GM21717 (cell line): ENCODE measurements around the gene EIF3I.
"Not testable (repeated sequence)": the region's sequence is repeated elsewhere in the genome, so short reads cannot be mapped to it uniquely, and the experiment has no call there.

ENCODE experiments used
- ATAC-seq: cut with Tn5 transposase; IDR thresholded peaks from one replicate; pipeline ENCODE4 v1.9.1; 2021; ENCODE audit warnings: mild to moderate bottlenecking, moderate library complexity; ENCODE audit not compliant: unreplicated experiment

EIF3I gene

DNA sequence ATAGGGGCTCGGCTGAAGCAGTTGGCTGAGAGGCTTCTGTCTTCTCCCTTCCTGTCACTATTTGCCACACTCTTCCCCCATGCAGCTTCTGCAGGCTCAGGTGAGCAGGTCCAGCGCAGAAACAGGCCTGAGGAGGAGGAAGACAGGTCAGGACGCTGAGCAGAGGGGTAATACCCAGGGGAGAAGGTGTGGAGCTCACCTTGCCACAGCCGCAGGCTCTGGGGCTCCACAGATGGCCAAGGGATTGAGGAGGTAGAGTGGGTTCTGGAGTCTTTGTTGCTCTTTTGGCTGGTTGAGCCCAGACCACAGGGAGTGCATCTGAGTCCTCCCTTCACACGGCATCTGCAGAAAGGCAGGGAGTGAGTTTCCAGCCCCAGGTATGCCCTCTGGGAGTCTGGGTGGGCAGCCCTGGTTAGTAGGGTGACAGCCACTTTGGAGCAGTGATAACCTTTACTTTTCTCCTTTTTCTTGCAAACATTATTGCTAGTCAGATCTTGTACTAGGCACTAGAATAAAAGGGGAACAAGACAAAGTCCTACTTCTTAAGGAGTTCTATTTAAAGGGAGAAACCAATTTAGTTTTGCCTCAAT is 9.7 kb downstream of the EIF3I start:
- no peak for ATAC-seq

DNA sequence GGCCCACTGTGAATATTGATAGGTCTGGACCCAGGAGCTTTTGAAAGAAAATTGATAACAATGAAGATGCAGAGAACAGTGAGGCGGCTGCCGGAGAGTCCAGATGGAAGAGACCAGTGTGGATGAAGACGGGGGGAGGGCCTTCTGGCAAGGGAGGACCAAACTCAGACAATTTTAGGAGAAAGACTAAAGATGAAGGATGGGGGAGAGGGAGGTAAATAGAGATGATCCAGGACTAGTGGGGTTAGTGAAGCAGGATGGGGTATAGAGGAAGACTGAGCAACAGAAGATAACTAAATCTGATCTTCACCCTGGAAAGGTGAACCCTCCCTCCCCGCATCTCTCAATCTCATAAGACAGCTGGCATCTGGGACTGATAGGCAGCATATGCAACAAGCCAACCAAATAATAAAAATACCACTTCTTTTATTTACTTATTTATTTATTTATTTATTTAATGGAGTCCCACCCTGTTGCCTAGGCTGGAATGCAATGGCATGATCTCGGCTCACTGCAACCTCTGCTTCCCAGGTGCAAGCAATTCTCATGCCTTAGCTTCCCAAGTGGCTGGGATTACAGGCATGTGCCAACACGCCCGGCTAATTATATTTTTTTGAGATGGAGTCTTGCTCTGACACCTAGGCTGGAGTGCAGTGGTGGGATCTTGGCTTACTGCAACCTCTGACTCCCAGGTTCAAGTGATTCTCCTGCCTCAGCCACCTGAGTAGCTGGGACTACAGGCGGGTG is 10.5 kb downstream of the EIF3I start:
- ATAC-seq: no peak

DNA sequence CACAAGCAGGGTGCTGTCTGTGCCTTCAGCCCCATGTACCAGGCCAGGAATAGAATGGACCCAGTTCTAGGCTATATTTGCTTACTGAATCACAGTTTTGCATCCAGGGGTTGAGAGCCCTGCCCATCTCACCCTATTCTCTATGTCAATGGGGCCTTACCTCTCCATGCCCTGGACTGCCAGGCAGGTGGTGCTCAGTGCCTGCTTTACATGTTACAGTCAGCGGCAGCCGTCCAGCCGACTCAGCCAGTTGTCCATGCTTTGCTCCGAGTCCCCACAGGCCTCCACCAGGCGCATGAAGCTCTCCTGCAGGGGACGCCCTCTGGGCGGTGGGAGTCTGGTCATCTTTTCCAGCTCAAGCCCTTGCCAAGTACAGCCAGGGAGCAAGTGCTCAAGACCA is 12.6 kb downstream of the EIF3I start:
- ATAC-seq: no peak

DNA sequence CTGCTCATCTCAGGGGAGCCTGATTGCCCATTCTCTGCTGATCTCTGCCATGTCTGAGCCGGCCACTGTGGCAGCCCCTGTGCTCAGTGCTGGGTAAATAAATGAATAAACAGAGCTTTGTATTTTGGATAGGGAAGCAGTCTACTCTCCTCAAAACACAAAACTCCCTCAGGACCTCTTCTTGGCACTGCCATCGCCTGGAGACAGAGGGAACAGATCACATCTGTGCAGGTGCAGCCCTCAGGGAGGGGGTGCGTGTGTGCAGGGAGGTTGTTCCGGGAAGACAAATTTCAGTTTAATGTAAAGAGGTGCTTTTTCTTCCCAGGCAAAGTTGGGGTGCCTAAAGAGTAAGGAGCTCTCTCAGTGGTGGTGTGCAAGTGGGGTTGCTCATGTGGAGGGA is 17.1 kb downstream of the EIF3I start:
- no peak for ATAC-seq

DNA sequence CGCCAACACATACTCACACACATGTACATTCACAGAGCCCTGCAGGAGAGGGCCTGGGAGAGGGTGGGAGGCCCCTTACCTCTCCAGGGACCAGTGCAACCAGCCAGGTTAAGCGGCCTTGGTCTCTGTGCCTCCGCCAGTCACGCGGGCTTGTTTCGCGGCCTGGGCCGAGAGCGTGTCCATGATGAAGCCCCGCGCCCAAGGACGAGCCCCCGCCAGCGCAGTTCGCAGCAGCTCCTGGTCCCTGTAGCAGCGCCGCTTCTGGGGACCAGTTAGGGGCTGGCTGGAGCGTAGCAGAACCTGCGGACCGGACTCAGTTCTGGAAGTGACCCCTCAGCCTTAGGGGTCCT is 17.6 kb downstream of the EIF3I start:
- ATAC-seq: no peak

DNA sequence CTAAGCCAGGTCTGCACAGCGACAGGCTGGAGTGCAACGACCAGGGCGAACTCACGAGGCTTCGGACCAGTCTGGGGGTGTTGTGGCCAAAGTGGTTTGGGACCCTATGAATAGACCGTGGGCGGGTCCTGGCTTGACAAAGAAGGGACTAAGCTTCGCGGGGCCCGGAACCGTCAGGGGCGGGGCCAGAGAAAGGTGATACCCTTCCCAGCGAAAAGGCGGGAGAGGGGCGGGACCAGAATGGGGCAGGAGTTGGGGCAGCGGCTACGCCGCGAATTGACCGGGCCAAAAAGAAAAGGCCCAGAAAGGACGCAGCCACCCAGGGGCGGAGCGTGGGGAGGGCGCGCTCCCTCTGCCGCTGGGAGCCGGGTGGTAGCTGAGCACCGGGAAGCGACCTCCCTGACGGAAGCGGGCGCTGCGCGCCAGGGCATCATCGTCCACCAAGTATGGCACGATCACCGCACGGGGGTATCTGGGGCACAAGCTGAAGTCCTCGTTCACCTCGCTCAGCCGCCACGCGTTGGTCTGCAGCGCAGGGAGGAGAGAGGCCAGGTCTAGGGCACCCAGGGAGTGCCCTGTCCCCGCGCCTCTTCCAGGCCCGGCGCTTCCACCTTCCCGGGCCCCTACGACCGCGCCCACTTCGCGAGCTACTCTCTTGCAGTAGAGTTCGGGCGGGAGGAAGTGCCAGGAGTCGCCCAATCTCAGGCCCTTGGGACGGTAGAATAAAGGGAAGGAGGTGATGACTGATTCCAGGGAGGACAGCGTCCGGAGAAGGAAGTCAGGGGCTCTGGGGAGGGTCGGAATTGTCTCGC is 18.1 kb downstream of the EIF3I start:
- no peak for ATAC-seq

DNA sequence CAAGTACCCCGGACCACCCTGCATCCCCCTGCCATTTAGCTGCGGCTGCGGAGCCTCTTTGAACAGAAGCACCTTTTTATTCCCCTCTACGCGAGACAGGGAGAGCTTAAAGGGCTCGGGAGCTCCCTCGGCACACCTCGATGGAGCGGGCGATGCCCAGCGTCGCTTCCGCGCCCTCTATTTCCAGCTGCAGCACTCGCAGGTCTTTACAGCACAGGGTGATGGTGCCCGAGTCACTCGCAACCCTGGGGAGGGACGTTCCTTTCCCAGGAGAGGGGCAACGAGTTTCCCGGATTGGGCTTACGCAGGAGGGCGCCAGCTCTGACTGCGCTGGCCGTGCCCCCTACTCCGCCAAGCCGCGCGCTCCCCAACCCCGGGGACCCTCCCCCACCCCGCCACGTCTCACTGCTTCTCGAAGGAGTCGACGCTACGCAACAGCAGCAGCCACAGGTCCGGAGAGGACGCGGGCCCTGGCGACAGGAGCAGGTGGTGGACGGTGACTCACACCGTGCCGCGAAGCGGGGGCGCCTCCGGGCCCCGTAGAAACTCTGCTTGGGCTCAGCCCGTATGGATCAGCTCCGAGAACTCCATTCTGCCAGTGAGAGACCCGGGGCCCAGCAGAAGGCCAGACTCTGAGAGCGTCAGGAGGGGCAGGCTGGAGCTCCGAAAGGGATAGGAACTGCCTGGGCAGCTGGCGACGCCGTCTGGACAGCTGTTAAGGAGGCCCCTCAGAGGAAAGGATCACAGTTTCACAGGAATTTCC is 19.0 kb downstream of the EIF3I start:
- ATAC-seq: no peak

DNA sequence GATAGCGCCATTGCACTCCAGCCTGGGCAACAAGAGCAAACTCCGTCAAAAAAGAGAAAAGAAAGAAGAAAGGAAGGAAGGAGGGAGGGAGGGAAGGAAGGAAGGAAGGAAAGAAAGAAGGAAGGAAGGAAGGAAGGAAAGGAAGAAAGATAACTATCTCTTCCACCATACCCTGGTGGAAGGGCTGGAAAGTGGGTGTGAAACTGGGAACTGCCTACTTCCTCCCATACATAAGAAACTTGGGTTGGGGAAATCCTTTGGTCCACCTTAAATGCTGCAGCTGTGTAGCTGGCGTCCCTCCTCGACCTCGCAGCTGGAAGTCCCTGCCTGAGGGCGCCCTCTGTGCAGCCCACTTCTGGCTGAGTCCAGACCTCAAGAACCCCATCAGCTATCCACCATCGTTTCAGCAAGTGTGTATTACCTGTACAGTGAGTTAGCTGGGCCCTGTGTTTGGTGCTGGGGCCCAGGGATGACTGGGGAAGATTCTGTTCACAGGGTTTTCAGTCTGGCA is 20.2 kb downstream of the EIF3I start:
- no peak for ATAC-seq

DNA sequence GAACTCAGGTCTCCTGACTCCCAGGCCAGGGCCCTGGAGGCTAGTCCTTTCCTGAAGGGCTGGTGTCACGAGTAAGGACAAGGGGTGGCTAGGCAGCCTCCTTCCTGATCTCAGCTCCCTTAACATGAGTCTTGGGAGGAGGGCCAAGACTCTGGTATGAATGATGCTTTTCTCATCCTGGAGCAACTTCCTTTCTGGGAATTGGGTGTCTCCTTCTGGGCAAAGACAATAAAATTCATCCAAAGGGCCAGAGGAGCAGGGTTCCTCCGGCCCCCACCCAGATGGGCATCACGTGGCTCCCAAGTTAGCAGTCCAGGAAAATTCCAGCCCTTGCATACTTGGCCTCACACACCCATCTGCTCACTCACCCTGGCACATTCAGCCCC is 24.7 kb downstream of the EIF3I start, which contains the start of gene FAM167B:
Gene FAM167B, plus strand, starts transcription at position 335 of the 386 bp plus-strand sequence. CDS start 200 bp downstream, outside the sequence.
- no peak for ATAC-seq

DNA sequence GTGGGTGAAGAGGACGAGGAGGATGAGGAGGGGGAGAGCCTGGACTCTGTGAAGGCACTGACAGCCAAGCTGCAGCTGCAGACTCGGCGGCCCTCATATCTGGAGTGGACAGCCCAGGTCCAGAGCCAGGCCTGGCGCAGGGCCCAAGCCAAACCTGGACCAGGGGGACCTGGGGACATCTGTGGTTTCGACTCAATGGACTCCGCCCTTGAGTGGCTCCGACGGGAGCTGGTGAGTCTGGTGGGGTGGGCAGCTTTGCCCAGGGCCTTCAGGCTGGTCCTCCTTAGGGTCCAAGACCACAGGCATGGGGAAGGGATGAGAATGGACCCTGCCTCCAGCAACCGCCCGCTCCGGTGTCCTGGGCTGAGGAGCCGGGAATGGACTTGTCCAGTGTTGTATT is 25.2 kb downstream of the EIF3I start:
- no peak for ATAC-seq

DNA sequence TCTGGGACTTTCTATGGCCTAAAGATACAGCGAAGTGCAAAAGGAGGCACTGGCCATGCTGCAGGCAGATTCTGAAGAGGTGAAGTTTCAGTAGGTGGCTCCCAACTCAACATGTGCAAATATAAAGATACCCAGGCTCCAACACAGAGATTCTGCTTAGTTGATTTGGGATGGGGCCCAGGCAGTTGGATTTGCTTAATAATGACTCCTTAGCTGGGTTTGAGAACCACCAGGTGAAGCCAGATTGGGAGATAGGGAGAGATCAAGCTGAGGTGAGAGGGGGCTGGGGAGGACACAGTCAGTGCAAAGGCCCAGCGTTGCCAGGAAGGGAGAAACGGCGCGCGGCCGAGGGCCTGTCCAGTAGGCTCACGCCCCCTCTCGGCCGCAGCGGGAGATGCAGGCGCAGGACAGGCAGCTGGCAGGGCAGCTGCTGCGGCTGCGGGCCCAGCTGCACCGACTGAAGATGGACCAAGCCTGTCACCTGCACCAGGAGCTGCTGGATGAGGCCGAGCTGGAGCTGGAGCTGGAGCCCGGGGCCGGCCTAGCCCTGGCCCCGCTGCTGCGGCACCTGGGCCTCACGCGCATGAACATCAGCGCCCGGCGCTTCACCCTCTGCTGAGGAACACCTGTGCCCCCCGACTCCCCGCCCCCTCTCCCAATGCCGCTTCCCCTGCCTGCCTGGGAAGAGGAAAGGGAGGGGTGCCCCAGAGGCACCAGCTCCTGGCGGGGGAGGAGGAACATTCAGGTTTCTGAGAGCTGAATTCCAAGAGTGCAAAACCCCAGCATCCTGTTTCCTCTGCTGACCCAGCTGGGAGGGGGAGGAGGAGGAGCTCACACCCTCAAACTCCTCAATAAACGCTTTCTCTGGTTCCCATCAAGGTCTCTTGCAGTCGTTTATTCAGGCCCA is 26.0 kb downstream of the EIF3I start:
- no peak for ATAC-seq

DNA sequence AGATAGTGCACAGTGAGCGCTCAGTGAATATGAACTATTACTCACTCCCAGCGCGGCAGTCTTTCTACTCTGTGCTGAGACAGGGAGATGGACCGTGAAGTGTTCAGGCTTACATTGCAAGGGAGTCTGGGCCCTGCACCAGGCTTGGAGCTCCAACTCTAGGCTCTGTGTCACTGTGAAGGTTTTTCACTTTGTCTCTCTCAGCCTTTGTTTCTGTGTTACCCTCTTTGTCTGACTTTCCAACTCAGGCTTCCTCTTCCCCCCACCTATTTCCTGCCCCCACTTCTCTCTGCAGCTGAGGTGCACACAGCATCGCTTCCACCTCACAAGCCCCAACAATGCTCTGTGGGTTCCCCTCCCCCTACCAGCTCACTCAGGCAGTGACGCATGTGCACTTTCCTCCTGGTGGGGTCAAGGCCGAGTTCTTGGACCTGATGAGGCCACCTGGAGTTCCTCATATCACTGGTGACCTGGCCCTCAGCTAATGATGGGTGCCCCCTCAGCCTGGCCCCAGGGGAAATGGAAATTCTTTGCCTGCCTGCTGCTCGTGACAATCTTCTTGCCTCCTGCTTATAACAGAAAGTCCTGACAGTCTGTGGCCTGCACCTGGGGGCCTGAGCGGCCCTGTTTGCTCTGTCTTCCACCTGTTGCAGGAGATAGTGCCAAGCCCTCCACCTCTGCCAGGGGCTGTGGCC is 27.8 kb downstream of the EIF3I start:
- peak; percentile 48 for ATAC-seq

DNA sequence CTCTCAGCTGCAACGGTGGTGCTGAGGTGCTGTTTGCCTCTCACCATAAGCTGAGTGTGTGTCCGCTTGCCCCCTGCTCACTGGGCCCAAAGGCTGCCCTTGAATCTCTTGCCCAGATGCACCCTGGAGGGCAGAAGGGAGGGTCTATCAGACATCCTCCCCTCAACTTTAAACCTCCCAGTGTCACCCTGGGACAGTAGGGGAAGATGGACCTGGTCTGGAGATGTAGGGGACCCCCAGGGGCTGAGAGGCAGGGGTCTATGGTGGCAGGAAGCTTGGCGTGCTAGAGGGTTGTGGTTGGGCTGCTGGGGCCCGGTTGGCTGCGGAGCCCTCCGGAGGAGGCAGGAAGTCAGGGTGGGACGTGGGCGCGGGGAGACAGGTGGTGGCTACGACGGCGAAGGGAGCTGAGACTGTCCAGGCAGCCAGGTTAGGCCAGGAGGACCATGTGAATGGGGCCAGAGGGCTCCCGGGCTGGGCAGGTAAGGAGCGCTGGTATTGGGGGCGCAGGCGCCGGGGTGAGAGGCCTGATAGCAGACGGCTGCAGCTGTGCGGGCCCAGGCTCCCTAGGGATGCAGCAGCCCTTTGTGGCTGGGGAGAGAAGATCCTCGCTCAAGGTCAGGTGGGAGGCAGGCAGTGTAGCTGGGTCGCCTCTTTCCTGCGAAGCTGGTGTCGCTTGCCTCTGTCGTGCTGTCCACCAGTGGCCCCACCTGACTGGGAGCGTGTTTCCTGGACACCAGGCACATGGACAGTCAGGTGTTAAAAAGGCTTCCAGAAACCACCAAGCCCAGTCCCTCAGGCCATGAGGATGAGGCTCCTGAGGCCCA is 28.9 kb downstream of the EIF3I start, which contains the start of gene LCK:
Gene LCK, plus strand, starts transcription at position 373 of the 824 bp plus-strand sequence. CDS start 23,065 bp downstream, outside the sequence.
- ATAC-seq: no peak

DNA sequence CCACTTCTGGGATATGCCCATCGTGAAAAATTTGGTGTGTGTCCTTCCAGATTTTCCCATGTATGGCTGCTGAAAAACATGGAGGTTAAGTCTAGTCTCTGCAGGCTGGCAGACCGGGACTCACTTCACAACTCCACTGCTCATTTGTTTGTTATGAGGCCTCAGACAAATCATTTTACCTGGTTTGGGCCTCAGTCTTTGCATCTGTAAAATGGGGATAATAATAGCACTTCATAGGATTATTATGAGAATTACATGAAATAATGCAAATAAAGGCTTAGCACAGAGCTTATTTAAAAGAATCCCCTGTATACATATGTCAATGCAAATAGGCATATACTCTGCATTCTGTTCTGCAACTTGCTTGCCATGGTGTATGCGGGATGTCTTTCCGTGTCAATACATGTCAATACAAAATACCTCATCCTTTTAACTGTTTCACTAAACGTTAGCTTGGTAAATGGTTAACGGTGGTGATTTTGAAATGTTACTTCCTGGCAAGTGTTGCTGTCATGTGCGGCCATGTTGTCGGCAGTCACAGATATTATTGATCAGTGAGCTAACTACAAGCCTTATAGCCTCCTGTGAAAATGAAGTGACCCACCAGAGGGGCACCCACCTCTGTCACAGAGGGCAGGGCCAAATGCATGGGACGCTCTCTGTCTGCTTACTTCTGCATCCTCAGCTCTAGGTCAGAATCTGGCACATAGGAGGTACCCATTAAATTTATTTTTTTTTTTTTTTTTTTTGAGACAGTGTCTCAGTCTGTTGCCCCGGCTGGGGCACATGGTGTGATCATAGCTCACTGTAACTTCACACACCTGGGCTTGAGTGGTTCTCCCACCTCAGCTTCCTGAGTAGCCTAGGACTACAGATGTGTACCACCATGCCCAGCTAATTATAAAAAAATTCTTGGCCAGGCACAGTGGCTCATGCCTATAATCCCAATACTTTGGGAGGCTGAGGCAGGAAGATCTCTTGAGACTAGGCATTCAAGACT is 33.2 kb downstream of the EIF3I start:
- no peak for ATAC-seq

DNA sequence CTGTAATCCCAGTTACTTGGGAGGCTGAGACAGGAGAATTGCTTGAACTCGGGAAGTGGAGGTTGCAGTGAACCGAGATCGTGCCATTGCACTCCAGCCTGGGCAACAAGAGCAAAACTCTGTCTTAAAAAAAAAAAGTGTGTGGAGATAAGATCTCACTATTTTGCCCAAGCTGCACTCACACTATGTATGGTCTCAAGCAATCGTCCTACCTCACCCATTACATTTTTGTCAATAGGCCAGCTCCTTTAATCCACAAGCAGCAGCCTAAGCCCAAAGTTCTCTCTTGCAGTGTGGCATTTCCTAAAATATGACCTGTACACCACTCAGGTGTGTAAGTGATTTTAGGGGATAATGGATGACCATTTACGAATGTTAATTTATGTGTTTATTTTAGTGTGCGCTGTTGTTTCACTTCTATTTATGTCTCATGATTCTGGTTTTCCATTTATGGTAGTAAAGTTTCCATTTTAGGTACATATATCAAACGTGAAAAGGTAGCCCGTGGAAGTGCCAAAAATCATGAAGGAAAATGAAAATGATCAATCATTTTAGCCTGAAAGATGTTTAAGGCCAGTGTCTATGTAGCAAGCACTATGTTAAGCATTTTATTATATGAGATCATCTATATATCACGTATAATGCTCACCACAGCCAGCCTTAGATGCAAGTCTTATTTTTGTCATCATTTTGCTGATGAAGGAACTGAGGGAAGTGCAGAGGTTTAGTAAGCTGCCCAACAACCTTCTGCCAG is 34.4 kb downstream of the EIF3I start:
- ATAC-seq: no peak

DNA sequence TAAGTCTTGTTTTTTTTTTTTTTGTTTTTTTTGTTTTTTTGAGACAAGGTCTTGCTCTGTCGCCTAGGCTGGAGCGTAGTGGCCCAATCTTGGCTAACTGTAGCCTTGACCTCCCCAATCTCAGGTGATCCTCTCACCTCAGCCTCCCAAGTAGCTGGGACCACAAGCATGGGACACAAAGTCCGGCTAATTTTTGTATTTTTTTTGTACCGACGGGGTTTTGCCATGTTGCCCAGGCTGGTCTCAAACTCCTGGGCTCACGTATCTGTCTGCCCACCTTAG is 35.0 kb downstream of the EIF3I start:
- no peak for ATAC-seq

DNA sequence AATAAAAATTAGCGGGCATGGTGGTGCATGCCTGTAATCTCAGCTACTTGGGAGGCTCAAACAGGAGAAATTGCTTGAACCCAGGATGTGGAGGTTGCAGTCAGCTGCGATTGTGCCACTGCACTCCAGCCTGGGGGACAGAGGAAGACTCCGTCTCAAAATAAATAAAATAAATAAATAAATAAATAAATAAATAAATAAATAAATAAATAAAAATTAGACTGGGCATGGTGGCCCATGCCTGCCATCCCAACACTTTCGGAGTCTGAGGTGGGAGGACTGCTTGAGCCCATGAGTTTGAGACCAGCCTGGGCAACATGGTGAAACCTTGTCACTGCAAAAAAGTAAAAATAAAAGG is 41.0 kb downstream of the EIF3I start:
- not testable (repeated sequence) for ATAC-seq
